Measurements from ENCODE around the gene STMND1.

Gene STMND1

DNA sequence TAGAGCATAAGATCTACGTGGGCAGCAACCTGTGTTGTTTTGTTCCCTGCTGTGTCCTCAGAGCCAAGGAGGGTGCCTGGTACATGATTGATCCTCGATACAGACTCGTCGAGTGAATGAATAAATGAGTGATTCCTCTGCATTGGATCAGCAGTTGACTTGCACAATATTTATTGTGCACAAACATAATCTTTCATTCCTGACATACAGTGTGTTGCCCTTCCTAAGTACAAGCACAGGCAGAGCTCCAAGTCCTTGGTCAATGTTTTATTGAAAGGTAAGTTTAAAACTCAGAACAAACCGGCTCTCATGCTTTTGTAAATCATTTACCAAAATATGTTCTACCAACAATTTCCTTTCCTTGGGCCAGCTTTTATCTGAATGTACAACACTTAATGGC lies 57.4 kb downstream of the STMND1 start:
- no peak for DNase-seq (ENCODE audit: low read depth in 1 of 2, low spot score in 1 of 2)

DNA sequence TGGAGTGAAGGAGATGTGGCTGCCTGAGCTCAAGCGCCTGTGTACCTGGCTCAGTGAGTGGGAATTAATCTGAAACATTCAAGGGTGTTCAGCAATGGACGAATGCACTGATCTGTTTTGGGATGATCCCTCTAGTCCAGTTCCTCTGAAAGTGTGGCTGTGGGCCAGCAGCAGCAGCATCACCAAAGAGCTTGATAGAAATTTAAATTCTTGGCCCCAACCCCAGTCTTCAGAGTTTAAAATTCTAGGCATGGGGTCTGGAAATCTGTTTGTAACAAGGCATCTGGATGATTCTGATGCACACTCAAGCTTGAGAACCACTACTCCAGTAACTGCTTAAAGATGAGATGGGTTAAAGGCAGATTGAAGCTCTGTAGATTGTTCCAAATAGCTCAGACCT lies 59.2 kb downstream of the STMND1 start:
- no peak for DNase-seq (ENCODE audit: low read depth in 1 of 2, low spot score in 1 of 2)

DNA sequence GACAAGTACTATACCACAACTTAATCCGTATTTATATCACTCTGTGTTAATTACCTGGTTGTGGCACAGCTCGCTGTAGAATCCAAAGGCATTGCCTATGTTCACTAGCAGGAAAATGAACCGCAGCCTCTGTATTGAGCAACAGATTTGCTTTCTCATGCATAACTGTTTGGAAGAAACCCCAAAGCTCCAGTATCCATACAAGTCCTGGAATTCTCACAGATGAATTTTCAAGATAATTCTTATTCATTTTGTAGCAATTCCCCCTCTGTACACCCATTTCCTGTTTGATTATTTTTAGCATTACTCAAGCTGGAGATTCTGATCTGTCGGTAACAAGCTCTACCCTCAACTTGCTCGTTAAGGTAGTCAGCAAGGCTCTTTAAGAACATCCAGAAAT lies 63.5 kb downstream of the STMND1 start:
- DNase-seq (ENCODE audit: low read depth in 1 of 2, low spot score in 1 of 2), result no peak

DNA sequence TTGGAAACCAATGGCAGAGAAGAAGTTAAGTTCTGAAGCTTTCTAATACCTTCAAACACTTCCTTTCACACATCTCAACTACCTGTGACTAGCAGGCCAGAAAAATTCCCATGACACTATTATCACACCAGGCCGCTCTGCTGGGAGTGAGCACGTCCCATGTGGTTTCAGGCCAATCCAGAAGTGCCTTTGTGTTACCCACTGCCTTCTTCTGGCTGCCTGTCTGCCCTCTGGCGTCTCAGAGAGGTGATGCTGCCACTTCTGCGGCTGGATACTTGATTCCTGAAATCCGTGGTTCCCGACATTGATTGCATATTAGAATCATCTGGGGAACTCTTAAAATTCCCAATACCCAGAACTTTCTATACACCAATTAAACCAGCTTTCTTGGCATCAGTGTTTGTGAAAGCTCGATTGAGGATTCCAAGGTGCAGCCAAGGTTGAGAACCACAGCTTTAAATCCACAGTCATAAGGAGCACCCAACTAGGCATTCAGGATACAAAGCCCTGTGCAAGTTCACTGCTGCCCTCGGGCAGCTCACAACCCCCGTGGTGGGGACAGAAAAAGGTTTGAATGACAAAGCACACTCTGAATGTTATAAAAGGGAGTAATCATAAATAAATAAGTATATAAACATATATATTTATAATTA lies 65.6 kb downstream of the STMND1 start:
- DNase-seq (ENCODE audit: low read depth in 1 of 2, low spot score in 1 of 2), result no peak

DNA sequence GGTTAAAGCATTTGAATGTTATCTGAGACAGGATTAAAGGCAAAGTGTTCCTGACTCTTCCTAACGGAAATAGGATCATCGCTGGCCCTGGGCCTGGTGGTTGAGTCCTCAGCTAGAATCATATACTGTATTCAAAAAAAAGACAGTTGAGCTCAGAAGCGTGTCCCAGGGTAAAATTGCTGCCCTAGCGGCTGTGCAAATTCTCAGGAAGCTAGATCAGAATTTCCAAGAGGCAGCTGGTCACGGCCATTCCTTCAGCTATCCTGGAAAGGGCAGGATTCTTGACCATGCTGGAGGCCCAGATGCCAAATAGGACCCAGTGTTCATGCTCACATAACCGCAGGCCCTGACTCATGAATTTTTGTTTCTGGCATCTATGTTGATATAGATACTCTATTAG lies 67.4 kb downstream of the STMND1 start:
- no peak for DNase-seq (ENCODE audit: low read depth in 1 of 2, low spot score in 1 of 2)

DNA sequence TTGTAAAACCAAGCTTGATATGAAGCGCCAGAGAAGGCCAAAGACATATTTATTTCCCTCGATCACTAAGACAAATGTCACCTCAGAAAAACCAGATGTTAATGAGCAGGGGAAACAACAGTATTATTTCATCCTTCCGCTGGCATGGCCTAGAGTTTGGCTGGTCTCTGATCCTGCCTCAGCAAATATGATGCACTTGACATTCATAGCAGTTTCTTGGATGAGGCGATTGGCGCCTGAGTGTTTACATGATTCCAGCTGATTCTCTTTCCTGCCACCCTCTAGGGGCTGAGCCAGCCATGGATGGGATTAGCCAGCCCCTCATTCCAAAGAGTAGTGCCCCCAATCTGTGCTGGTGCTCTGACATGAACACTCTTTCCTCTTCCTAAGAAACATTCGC lies 67.9 kb downstream of the STMND1 start:
- no peak for DNase-seq (ENCODE audit: low read depth in 1 of 2, low spot score in 1 of 2)

DNA sequence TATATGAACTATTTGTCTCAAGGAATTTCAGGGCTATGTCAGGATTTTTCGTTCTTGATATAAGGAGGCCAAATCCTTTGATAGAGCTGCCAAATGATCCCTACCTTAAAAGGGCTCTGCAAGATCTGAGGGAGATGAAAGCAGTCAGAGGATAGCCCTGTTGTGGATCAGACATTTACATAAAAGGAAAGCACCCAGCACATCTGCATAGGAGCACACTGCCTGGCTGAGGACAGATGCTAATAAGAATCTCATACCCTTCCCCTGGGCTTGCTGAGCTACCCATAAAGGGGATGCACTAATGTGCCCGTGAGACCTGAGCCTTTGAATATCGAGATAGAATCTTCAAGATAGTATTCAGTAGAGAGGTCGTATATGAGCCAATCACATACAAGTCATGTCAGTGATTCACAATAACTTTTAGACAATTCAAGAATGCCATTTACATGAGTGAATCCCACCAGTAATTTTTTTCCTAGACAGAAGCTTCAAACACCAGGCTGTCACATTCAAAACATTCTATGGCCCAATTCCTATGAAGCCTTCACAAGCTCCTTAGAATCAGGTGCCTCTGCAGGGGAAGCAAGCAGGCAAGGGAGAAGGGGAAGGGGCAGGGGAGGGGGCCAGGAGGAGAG lies 71.1 kb downstream of the STMND1 start:
- DNase-seq (ENCODE audit: low read depth in 1 of 2, low spot score in 1 of 2), result no peak

DNA sequence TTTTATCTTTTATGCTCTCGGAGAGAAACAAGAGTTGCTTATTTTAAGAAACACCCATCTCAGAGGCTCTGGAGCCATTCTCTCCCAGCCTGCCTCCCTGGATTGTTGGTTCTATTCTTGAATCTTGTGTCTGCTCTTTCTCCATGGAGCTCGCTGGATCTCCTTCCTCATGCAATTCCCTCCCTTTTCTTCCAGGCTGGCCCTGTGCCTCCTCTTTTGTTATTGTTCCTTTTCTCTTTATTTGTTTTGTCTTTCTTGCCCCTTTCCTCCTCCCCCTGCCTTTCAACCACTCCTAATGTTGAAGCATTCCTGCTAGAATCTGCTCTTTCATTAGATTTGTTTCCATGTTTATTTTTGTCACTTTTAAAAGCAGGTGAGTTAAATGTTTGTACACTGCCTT lies 76.5 kb downstream of the STMND1 start:
- no peak for DNase-seq (ENCODE audit: low read depth in 1 of 2, low spot score in 1 of 2)

DNA sequence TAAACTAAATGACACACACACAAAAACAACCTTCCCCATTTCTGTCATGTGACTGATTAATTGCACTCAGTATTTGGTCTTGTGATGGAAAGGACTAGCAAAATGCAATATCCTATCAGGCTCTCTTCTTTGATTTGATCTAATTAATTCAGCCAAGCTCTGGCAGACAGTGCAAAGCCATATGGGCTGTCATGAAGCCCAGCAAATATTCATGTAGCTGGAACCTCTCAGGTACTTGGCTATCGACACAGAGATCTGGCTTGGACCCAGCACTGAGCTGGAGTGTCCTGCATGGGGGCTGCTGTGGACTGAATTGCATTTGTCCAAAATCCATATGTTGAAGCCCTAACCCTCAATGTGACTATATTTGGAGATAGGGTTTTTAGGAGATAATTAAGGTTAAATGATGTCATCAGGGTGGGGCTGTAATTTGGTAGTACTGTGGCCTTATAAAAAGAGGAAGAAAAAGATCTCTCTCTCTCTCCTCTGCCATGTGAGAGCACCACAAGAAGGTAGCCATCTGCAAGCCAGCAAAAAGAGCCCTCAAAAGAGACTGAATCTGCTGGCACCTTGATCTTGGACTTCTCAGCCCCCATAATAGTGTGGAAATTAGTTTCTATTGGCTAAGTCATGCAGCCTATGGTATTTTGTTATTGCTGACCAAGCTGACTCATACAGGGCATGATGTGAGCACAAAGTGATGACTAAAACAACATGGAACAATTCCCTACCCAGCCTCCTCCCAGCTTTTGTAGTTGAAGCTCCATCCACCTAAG lies 77.1 kb downstream of the STMND1 start:
- no peak for DNase-seq (ENCODE audit: low read depth in 1 of 2, low spot score in 1 of 2)

DNA sequence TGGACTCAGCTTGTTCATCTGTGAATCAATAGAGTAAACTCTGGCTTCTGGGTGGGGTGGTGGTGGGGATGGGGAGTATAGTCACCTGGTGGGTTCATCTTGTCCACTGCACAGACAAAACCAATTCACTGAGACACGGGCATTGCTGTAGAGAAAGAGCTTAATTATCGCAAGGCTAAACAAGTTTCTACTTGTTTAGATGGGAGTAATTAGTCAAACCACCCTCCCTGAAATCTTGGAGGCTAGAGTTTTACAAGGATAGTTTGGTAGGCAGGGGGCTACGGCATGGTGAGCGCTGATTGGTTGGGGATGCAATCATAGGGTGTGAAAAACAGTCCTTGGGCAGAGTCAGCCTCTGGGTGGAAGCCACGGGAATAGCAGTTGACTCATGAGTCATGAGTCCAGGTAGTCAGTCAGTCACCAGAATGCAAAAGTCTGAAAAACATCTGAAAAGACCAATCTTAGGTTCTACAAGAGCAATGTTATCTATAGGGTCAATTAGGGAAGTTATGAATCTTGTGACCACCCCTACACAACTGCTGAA lies 77.8 kb downstream of the STMND1 start:
- DNase-seq (ENCODE audit: low read depth in 1 of 2, low spot score in 1 of 2), result no peak

Data from activated CD4-positive, alpha-beta T cell treated with anti-CD3 and anti-CD28 coated beads, Interleukin-2, amount 50 U/mL, for 24 hours (primary cell).